Measurements from ENCODE around the gene CALM3.
A peak's percentile ranks its signal among the peaks of the same experiment; 100 is the strongest.

Gene CALM3

DNA sequence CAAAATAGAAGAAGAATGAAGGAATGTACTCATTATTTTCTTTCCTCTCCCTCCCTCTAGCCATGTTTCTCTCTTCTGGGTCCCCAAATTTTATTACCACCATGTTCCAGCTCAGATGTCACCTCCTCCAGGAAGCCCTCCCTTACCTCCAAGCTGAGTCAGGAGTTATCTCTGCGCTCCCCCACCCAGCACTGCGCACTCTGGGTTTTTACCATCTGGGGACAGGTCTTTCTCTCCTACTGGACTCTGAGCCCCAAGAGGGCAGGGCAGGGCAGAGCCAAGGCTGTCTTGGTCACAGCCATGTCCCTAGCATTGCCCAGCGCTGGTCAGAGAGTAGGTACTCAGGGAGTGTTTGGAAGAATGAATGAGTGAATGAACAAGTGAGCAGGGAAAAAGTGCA is 32.0 kb downstream of the CALM3 start:
- no peaks in the 10 kb centered on the region for H3K79me1 ChIP-seq (replicated peaks; ENCODE audit: low read length, poor library complexity, severe bottlenecking)
- WGBS, result 78% methylated on average over 3 of the region's 3 CpGs
- no peak overlapping the region for H3K9ac ChIP-seq (ENCODE audit: low read length)
- no peak overlapping the region for H3K14ac ChIP-seq (ENCODE audit: low read length in 2 of 2)
- H3K27ac ChIP-seq (ENCODE audit: low read length, poor library complexity, severe bottlenecking), result no peak overlapping the region
- H2AK5ac ChIP-seq (ENCODE audit: low read length, severe bottlenecking), result no peak overlapping the region
- H3K27me3 ChIP-seq (ENCODE audit: control insufficient read depth in 1 of 2, insufficient read depth in 1 of 2, low read length in 2 of 2), result peaks cover 12 to 43% of the 10 kb centered on the region in 2 experiments
- H3K4ac ChIP-seq (ENCODE audit: low read depth in 1 of 2, low read length in 2 of 2), result no peak overlapping the region
- peak overlapping the region in 1 of 2 experiments; percentile 84 for H2BK12ac ChIP-seq (ENCODE audit: low read length in 2 of 2)
- no peak overlapping the region for H2BK5ac ChIP-seq (ENCODE audit: low read depth, low read length, poor library complexity, severe bottlenecking)
- no peak overlapping the region for H3K4me3 ChIP-seq (ENCODE audit: insufficient read depth in 1 of 2, low read depth in 1 of 2, low read length in 2 of 2)
- H2BK15ac ChIP-seq (ENCODE audit: low read depth, poor library complexity, severe bottlenecking), result no peak overlapping the region
- no peak overlapping the region for H2AFZ ChIP-seq (ENCODE audit: low read depth, low read length)
- H2BK120ac ChIP-seq (ENCODE audit: low read depth, low read length), result no peak overlapping the region
- no peak overlapping the region for H3K23ac ChIP-seq (ENCODE audit: low read length in 2 of 2)
- no peak overlapping the region for H4K8ac ChIP-seq (ENCODE audit: low read length)
- H3K9me3 ChIP-seq (ENCODE audit: control insufficient read depth, low read length), result no peaks in the 10 kb centered on the region
- no peak for DNase-seq
- H3K36me3 ChIP-seq (ENCODE audit: control insufficient read depth in 1 of 2, insufficient read depth in 2 of 2, low read depth in 1 of 2, low read length in 2 of 2), result no peaks in the 10 kb centered on the region
- H4K91ac ChIP-seq (ENCODE audit: low read length), result no peak overlapping the region
- peak overlapping the region in 1 of 2 experiments; percentile 41 for H3K18ac ChIP-seq (ENCODE audit: low read depth in 1 of 2, low read length in 2 of 2)
- no peak overlapping the region for H3K4me2 ChIP-seq (ENCODE audit: low read length, poor library complexity, severe bottlenecking)
- H3K4me1 ChIP-seq (ENCODE audit: control insufficient read depth, insufficient read depth, low read depth, low read length), result peaks cover 17% of the 10 kb centered on the region

- H3K9me3 ChIP-seq (ENCODE audit: control insufficient read depth, low read length), result no peaks in the 10 kb centered on the region
- peak overlapping the region; percentile 2 for H4K8ac ChIP-seq (ENCODE audit: low read length)
- WGBS, result 14% methylated on average over 31 of the region's 38 CpGs
- H3K23ac ChIP-seq (ENCODE audit: low read length in 2 of 2), result peak overlapping the region in 1 of 2 experiments; percentile 35
- no peaks in the 10 kb centered on the region for H3K79me1 ChIP-seq (replicated peaks; ENCODE audit: low read length, poor library complexity, severe bottlenecking)
- H3K9ac ChIP-seq (ENCODE audit: low read length), result no peak overlapping the region
- peak overlapping the region; percentile 4 for H3K4me2 ChIP-seq (ENCODE audit: low read length, poor library complexity, severe bottlenecking)
- peaks cover 12 to 43% of the 10 kb centered on the region in 2 experiments for H3K27me3 ChIP-seq (ENCODE audit: control insufficient read depth in 1 of 2, insufficient read depth in 1 of 2, low read length in 2 of 2)
- peak overlapping the region; percentile 19 to 48 for H3K4me3 ChIP-seq (ENCODE audit: insufficient read depth in 1 of 2, low read depth in 1 of 2, low read length in 2 of 2)
- H2AK5ac ChIP-seq (ENCODE audit: low read length, severe bottlenecking), result no peak overlapping the region
- no peak overlapping the region for H3K27ac ChIP-seq (ENCODE audit: low read length, poor library complexity, severe bottlenecking)
- no peaks in the 10 kb centered on the region for H3K36me3 ChIP-seq (ENCODE audit: control insufficient read depth in 1 of 2, insufficient read depth in 2 of 2, low read depth in 1 of 2, low read length in 2 of 2)
- H2BK5ac ChIP-seq (ENCODE audit: low read depth, low read length, poor library complexity, severe bottlenecking), result no peak overlapping the region
- peak overlapping the region; percentile 30 to 81 for H3K18ac ChIP-seq (ENCODE audit: low read depth in 1 of 2, low read length in 2 of 2)
- peak; percentile 87 for DNase-seq
- no peak overlapping the region for H2BK15ac ChIP-seq (ENCODE audit: low read depth, poor library complexity, severe bottlenecking)
- H2BK12ac ChIP-seq (ENCODE audit: low read length in 2 of 2), result peak overlapping the region in 1 of 2 experiments; percentile 65
- H3K4me1 ChIP-seq (ENCODE audit: control insufficient read depth, insufficient read depth, low read depth, low read length), result peaks cover 26% of the 10 kb centered on the region
- H3K4ac ChIP-seq (ENCODE audit: low read depth in 1 of 2, low read length in 2 of 2), result peak overlapping the region in 1 of 2 experiments; percentile 63
- no peak overlapping the region for H4K91ac ChIP-seq (ENCODE audit: low read length)
- no peak overlapping the region for H3K14ac ChIP-seq (ENCODE audit: low read length in 2 of 2)
- H2BK120ac ChIP-seq (ENCODE audit: low read depth, low read length), result no peak overlapping the region
- H2AFZ ChIP-seq (ENCODE audit: low read depth, low read length), result peak overlapping the region; percentile 64
Measured at GRCh38 chr19:46634045-46634655, 33.0 kb downstream of the CALM3 start.

DNA sequence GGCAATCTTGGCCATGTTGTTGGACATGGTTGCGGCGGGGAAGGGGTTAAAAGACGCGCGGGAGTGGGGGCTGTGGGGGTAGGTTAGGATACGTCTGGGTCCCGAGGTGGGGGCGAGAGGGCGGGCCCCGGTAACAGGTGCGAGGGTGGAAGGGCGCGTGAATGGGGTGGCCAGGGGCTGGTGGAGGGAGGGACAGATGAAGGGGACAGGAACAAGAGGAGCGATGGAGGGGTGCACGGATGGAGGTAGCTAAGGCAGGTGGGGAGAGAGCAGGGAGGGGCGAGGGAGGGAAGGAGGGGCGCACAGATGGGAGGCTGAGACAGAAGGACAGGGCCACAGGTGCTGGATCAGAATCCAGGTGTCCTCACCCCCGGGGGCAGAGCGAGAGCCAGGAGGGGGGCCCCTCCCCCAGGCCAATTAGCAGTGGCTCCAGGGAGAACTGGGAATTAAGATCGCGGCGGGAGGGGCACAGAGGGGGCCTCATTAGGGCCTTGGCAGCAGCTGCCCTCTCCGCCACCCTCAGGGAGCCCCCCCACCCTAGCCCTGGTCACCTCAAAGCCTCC is 33.6 kb downstream of the CALM3 start:
- WGBS, result 9% methylated on average over 20 of the region's 23 CpGs

DNA sequence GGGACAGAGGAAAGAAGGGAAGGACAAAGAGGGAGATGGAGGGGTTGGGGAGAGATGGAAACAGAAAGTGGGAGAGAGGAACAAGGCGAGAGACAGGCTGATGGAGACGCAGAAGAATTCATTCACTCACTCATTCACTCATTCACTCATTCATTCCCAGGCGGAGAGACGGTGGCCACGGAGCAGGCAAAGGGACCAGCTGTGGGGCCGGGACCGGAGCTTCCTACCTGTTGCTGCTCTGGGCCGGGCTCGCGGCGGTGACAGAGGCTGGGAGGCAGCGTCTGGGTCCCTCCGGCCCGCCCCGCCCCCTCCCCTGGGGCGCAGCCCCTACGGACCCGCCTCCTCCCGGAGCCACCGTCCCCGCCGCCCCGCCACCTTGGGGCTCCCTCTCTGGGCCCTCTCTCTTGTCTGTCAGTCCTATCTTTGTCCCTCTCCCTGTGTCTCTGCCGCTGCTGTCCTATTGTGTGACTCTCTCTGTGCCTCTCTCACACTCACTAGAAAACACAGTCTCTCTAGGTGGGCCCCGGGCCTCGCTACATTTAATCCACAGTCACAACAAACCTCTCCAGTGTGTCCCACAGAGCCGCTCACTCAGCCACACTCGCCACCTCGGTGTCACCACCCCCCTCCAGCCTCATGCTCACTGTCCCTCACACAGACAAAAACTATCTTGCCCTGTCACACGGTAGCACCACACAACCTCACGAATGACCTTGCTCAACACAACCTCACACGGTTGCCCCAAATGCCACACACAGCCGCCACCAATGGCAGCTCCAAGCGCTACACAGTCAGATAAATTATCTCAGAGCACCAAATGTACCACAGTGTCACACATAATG is 35.0 kb downstream of the CALM3 start, which contains the start of gene GNG8:
TSS of gene GNG8 (minus strand) at position 283 of the 842 bp plus-strand sequence. CDS start 1,520 bp downstream, outside the sequence.
- H2AK5ac ChIP-seq (ENCODE audit: low read length, severe bottlenecking), result no peak within 1 kb of the TSS
- no peak within 1 kb of the TSS for H3K14ac ChIP-seq (ENCODE audit: low read length in 2 of 2)
- no peak within 1 kb of the TSS for H3K4ac ChIP-seq (ENCODE audit: low read depth in 1 of 2, low read length in 2 of 2)
- H3K18ac ChIP-seq (ENCODE audit: low read depth in 1 of 2, low read length in 2 of 2), result peak within 1 kb of the TSS in 1 of 2 experiments; percentile 61
- no peak for DNase-seq
- peak within 1 kb of the TSS; percentile 75 for H2BK15ac ChIP-seq (ENCODE audit: low read depth, poor library complexity, severe bottlenecking)
- H2BK120ac ChIP-seq (ENCODE audit: low read depth, low read length), result no peak within 1 kb of the TSS
- H3K79me1 ChIP-seq (replicated peaks; ENCODE audit: low read length, poor library complexity, severe bottlenecking), result no peaks in the 10 kb centered on the region
- H3K4me1 ChIP-seq (ENCODE audit: control insufficient read depth, insufficient read depth, low read depth, low read length), result peaks cover 27% of the 10 kb centered on the region
- H3K23ac ChIP-seq (ENCODE audit: low read length in 2 of 2), result no peak within 1 kb of the TSS
- no peak within 1 kb of the TSS for H2AFZ ChIP-seq (ENCODE audit: low read depth, low read length)
- H2BK12ac ChIP-seq (ENCODE audit: low read length in 2 of 2), result peak within 1 kb of the TSS in 1 of 2 experiments; percentile 81
- H3K27me3 ChIP-seq (ENCODE audit: control insufficient read depth in 1 of 2, insufficient read depth in 1 of 2, low read length in 2 of 2), result peaks cover 12 to 43% of the 10 kb centered on the region in 2 experiments
- WGBS, result 30% methylated on average over 28 of the region's 34 CpGs
- H3K4me3 ChIP-seq (ENCODE audit: insufficient read depth in 1 of 2, low read depth in 1 of 2, low read length in 2 of 2), result no peak within 1 kb of the TSS
- H4K8ac ChIP-seq (ENCODE audit: low read length), result peak within 1 kb of the TSS; percentile 39
- H2BK5ac ChIP-seq (ENCODE audit: low read depth, low read length, poor library complexity, severe bottlenecking), result no peak within 1 kb of the TSS
- no peak within 1 kb of the TSS for H3K27ac ChIP-seq (ENCODE audit: low read length, poor library complexity, severe bottlenecking)
- no peaks in the 10 kb centered on the region for H3K36me3 ChIP-seq (ENCODE audit: control insufficient read depth in 1 of 2, insufficient read depth in 2 of 2, low read depth in 1 of 2, low read length in 2 of 2)
- H3K4me2 ChIP-seq (ENCODE audit: low read length, poor library complexity, severe bottlenecking), result no peak within 1 kb of the TSS
- no peak within 1 kb of the TSS for H3K9ac ChIP-seq (ENCODE audit: low read length)
- H3K9me3 ChIP-seq (ENCODE audit: control insufficient read depth, low read length), result no peaks in the 10 kb centered on the region
- H4K91ac ChIP-seq (ENCODE audit: low read length), result no peak within 1 kb of the TSS

More for the DNA sequence above, 33.6 kb downstream of the CALM3 start:
- Histone ChIP-seq H2AFZ (ENCODE audit: low read depth, low read length) (no peak overlapping the region), H2BK5ac (ENCODE audit: low read depth, low read length, poor library complexity, severe bottlenecking) (no peak overlapping the region), H3K14ac (ENCODE audit: low read length in 2 of 2) (no peak overlapping the region), H3K9me3 (ENCODE audit: control insufficient read depth, low read length) (no peaks in the 10 kb centered on the region), H2BK15ac (ENCODE audit: low read depth, poor library complexity, severe bottlenecking) (peak overlapping the region; percentile 18), H3K27me3 (ENCODE audit: control insufficient read depth in 1 of 2, insufficient read depth in 1 of 2, low read length in 2 of 2) (peaks cover 12 to 43% of the 10 kb centered on the region in 2 experiments), H3K4ac (ENCODE audit: low read depth in 1 of 2, low read length in 2 of 2) (peak overlapping the region in 1 of 2 experiments; percentile 63), H3K9ac (ENCODE audit: low read length) (no peak overlapping the region), H3K4me2 (ENCODE audit: low read length, poor library complexity, severe bottlenecking) (peak overlapping the region; percentile 4), H3K23ac (ENCODE audit: low read length in 2 of 2) (peak overlapping the region in 1 of 2 experiments; percentile 35), H4K91ac (ENCODE audit: low read length) (peak overlapping the region; percentile 22), H3K4me1 (ENCODE audit: control insufficient read depth, insufficient read depth, low read depth, low read length) (peaks cover 32% of the 10 kb centered on the region), H3K18ac (ENCODE audit: low read depth in 1 of 2, low read length in 2 of 2) (peak overlapping the region; percentile 30 to 61), H3K79me1 (replicated peaks; ENCODE audit: low read length, poor library complexity, severe bottlenecking) (no peaks in the 10 kb centered on the region), H2BK120ac (ENCODE audit: low read depth, low read length) (no peak overlapping the region), H3K36me3 (ENCODE audit: control insufficient read depth in 1 of 2, insufficient read depth in 2 of 2, low read depth in 1 of 2, low read length in 2 of 2) (no peaks in the 10 kb centered on the region), H2BK12ac (ENCODE audit: low read length in 2 of 2) (peak overlapping the region in 1 of 2 experiments; percentile 81), H4K8ac (ENCODE audit: low read length) (no peak overlapping the region), H2AK5ac (ENCODE audit: low read length, severe bottlenecking) (no peak overlapping the region), H3K27ac (ENCODE audit: low read length, poor library complexity, severe bottlenecking) (no peak overlapping the region), H3K4me3 (ENCODE audit: insufficient read depth in 1 of 2, low read depth in 1 of 2, low read length in 2 of 2) (no peak overlapping the region)
- no peak for DNase-seq
